ENCODE results near the gene TGFA. TPM values are rescaled to one million over a fixed set of nuclear protein-coding genes. Genes with fewer than 3 reads are reported as not detected.

TGFA gene
- total RNA-seq, 1 experiment from 2014 or later = 50.1 TPM

- ChIA-PET CTCF (no interaction called here), RAD21 (ENCODE audit: low non-redundant PET in 1 of 2, low total read pairs in 2 of 2, uncharacterized antibody in 2 of 2, unreplicated experiment in 2 of 2) (no interaction called here), POLR2A (no interaction called here)
- Histone ChIP-seq H3K36me3 (ENCODE audit: control insufficient read depth in 1 of 2, insufficient read depth in 2 of 2, low read length in 2 of 2) (no peaks in the 10 kb centered on the region), H3K4me2 (ENCODE audit: low read length) (no peak overlapping the region), H3K9ac (ENCODE audit: low read length) (no peak overlapping the region), H3K9me3 (ENCODE audit: control insufficient read depth in 1 of 2, insufficient read depth in 1 of 2, low read depth in 1 of 2, low read length in 2 of 2) (no peaks in the 10 kb centered on the region), H4K20me1 (ENCODE audit: insufficient read depth) (no peaks in the 10 kb centered on the region), H3K9me2 (ENCODE audit: insufficient read depth) (no peaks in the 10 kb centered on the region), H3K79me2 (ENCODE audit: insufficient read depth, low read length) (no peaks in the 10 kb centered on the region), H3K4me1 (ENCODE audit: control insufficient read depth in 1 of 2, insufficient read depth in 2 of 2, low read length in 2 of 2) (peaks cover 12 to 18% of the 10 kb centered on the region in 2 experiments), H2AFZ (ENCODE audit: low read depth, low read length, poor library complexity, severe bottlenecking) (no peak overlapping the region), H3K4me3 (replicated peaks in 1 of 2; ENCODE audit: low read depth in 1 of 2, low read length in 2 of 2) (no peak overlapping the region), H3K27ac (ENCODE audit: low read depth, low read length) (no peak overlapping the region), H3K27me3 (ENCODE audit: insufficient read depth, low read length) (no peaks in the 10 kb centered on the region)
- ATAC-seq (no peak), DNase-seq (ENCODE audit: low read depth, low spot score) (no peak)
- no peak for TF ChIP-seq ZNF274 (IDR thresholded peaks at IDR 0.05; ENCODE audit: low read depth, low read length)
- no peak for TF ChIP-seq FOSL1 (IDR thresholded peaks at IDR 0.05; ENCODE audit: low read depth)
- TF ChIP-seq EZH2 (IDR thresholded peaks at IDR 0.05) = no peak
- no peak for TF ChIP-seq POLR2AphosphoS5 (IDR thresholded peaks at IDR 0.05; ENCODE audit: low read depth, low read length)
- no peak for TF ChIP-seq SRF (IDR thresholded peaks at IDR 0.05; ENCODE audit: low read depth)
- TF ChIP-seq SIN3A (IDR thresholded peaks at IDR 0.05; ENCODE audit: low read depth) = no peak
- no peak for TF ChIP-seq ZBTB33 (IDR thresholded peaks at IDR 0.05; ENCODE audit: extremely low read depth, insufficient replicate concordance, low read length)
- TF ChIP-seq ZFX (IDR thresholded peaks at IDR 0.05) = no peak
- no peak for TF ChIP-seq YY1 (IDR thresholded peaks at IDR 0.05; ENCODE audit: extremely low read depth, insufficient replicate concordance, low read depth, low read length)
- TF ChIP-seq REST (IDR thresholded peaks at IDR 0.05; ENCODE audit: low read depth) = no peak
- no peak for TF ChIP-seq TCF7L2 (IDR thresholded peaks at IDR 0.05; ENCODE audit: borderline replicate concordance, extremely low read depth, insufficient read depth, insufficient read length)
- TF ChIP-seq ELF1 (IDR thresholded peaks at IDR 0.05; ENCODE audit: borderline replicate concordance, low read depth) = no peak
- no peak for TF ChIP-seq RAD21 (IDR thresholded peaks at IDR 0.05; ENCODE audit: low read depth)
- no peak for TF ChIP-seq CTCF (IDR thresholded peaks at IDR 0.05 in 2 of 3, conservative IDR thresholded peaks at IDR 0.05 in 1 of 3; ENCODE audit: borderline replicate concordance in 1 of 3, insufficient read depth in 1 of 3, low read depth in 2 of 3, low read length in 2 of 3)
- TF ChIP-seq EGR1 (IDR thresholded peaks at IDR 0.05; ENCODE audit: low read depth) = no peak
- no peak for TF ChIP-seq ATF3 (IDR thresholded peaks at IDR 0.05)
- no peak for TF ChIP-seq JUND (IDR thresholded peaks at IDR 0.05)
- no peak for TF ChIP-seq POLR2A (IDR thresholded peaks at IDR 0.05; ENCODE audit: borderline replicate concordance, extremely low read depth, insufficient read depth, insufficient read length)
- no peak for TF ChIP-seq MAX (IDR thresholded peaks at IDR 0.05)
- intact Hi-C loops (cut with micrococcal nuclease) = no loop called here
- BruUV-seq (replicated peaks) = no TSS peak
These were observed 20.5 kb upstream of the TGFA start for GRCh38 chr2:70574109-70574508.

Data from HCT116 (cell line).